NT2/D1 (cell line): ENCODE data around the gene SCG5.

ENCODE experiments used
- DNase-seq: peaks from one replicate; pipeline ENCODE4 v3.0.0-alpha.2; 2011; ENCODE audit warnings: low read depth, low spot score
- H3K27me3 ChIP-seq: 2 replicates; pipeline ENCODE4 v1.6.0; 2011; ENCODE audit warnings: mild to moderate bottlenecking; ENCODE audit not compliant: insufficient read length, insufficient read depth
- H3K36me3 ChIP-seq: 2 replicates; pipeline ENCODE4 v1.6.1; 2011; ENCODE audit warnings: mild to moderate bottlenecking, low read length, mixed read lengths; ENCODE audit not compliant: insufficient read depth, insufficient read length
- H3K4me1 ChIP-seq: 2 replicates; pipeline ENCODE4 v1.5.1; 2011; ENCODE audit not compliant: insufficient read depth, insufficient read length
- H3K4me3 ChIP-seq: 2 replicates; pipeline ENCODE4 v1.5.1; 2011; ENCODE audit warnings: low read depth; ENCODE audit not compliant: insufficient read length
- H3K9ac ChIP-seq: 2 replicates; pipeline ENCODE4 v1.6.0; 2011; ENCODE audit warnings: low read depth; ENCODE audit not compliant: insufficient read length
- H3K9me3 ChIP-seq: 2 replicates; pipeline ENCODE4 v1.5.1; 2011; ENCODE audit warnings: mild to moderate bottlenecking, low read length; ENCODE audit not compliant: insufficient read depth
- SUZ12 ChIP-seq: IDR thresholded peaks from 2 replicates; pipeline ENCODE4 v1.6.1; 2011; ENCODE audit not compliant: insufficient read length, insufficient read depth; ENCODE audit errors: extremely low read depth
- YY1 ChIP-seq: IDR thresholded peaks from 2 replicates; pipeline ENCODE4 v1.6.1; 2011; ENCODE audit not compliant: insufficient read length, insufficient read depth
- ZNF274 ChIP-seq: IDR thresholded peaks from 2 replicates; pipeline ENCODE4 v1.6.1; 2011; ENCODE audit warnings: mild to moderate bottlenecking, low read depth, low read length

SCG5 gene

GRCh38 chr15:32718821-32719716, 77.6 kb downstream of the SCG5 start:
- H3K9ac ChIP-seq: peak overlapping the region; percentile 32
- peak overlapping the region; percentile 66 for H3K4me3 ChIP-seq
- peaks cover 2% of the 10 kb centered on the region for H3K36me3 ChIP-seq
- DNase-seq: no peak
- no peaks in the 10 kb centered on the region for H3K4me1 ChIP-seq
- TF ChIP-seq YY1: no peak
- peak; percentile 83 for TF ChIP-seq SUZ12
- H3K27me3 ChIP-seq: peaks cover 64% of the 10 kb centered on the region
- no peaks in the 10 kb centered on the region for H3K9me3 ChIP-seq

DNA sequence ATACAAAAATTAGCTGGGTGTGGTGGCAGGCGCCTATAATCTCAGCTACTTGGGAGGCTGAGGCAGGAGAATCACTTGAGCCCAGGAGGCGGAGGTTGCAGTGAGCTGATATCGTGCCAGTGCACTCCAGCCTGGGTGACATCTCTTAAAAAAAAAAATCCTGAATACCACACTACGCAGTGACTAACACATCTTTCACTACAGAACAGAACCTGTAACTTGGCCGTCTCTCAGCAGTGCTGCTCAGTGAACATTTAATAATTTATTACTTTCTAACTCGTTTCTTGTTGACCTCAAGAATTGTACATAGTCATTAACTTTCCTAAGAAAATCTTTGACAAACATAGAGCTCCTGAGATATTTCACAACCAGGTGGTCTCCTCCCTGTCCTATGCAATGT, 80.1 kb downstream of the SCG5 start:
- Histone ChIP-seq H3K4me1 (no peaks in the 10 kb centered on the region), H3K4me3 (no peak overlapping the region), H3K27me3 (peaks cover 42% of the 10 kb centered on the region), H3K36me3 (peaks cover 2% of the 10 kb centered on the region), H3K9ac (no peak overlapping the region), H3K9me3 (no peaks in the 10 kb centered on the region)
- DNase-seq: no peak
- TF ChIP-seq ZNF274: no peak
- no peak for TF ChIP-seq SUZ12
- TF ChIP-seq YY1: no peak

DNA sequence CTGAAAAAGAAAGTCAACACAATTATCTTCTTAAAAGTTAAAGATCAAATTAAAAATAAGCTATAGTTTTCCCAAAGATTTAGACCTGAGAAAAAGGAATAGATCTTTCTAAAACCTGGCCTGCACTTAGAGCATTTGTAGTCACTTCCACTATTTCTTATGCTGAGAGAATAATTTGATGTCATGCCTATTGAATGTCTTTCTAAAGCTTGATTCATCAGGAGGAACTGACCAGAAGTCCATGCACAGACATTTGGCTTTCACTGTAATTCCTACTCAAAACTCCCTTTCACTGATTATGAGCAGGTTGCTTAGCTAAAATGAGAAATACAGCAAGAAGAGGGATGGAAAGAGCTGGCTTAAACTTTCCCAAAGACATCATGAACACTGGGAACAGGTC, 80.6 kb downstream of the SCG5 start:
- TF ChIP-seq YY1 (no peak), ZNF274 (no peak), SUZ12 (no peak)
- H3K4me3 ChIP-seq: no peak overlapping the region
- H3K4me1 ChIP-seq: no peaks in the 10 kb centered on the region
- no peaks in the 10 kb centered on the region for H3K9me3 ChIP-seq
- no peak for DNase-seq
- H3K27me3 ChIP-seq: peaks cover 36% of the 10 kb centered on the region
- no peak overlapping the region for H3K9ac ChIP-seq
- peaks cover 2% of the 10 kb centered on the region for H3K36me3 ChIP-seq

DNA sequence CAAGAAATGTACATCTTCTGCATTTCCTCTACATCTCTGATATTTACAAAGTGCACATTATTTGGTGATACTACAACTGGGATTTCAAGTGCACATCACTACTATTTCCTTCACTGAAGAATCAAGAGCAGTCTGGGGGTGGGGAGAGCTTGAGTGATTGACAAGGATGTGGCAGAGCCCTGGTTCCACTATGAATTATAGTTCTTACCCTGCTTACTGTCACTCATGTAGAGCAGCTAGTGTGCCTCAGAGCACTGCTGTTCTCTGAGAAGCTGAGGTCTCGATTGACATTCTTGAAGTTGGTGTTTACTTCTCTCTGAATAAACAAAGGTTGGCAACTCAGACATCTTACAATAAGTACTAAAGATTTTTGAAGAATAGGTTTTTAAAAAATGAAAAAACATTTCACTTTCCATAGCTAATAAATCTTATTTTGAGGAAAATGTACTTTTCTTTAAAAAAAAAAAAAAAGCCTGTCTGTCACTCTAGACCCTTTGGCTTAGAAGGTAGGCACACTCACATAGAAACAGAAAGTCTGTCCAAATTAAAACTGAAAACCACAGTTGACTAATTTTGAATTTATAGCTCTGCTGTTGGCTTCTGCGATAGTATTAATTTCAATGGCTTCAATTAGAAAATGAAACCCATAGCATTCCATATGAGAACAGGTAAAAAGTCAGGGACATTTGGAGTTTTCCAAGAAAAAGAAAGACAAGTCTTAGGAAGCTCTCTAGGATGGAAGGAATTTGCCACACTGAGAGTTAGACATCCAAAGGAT, 81.8 kb downstream of the SCG5 start:
- Histone ChIP-seq H3K36me3 (peaks cover 2% of the 10 kb centered on the region), H3K4me3 (no peak overlapping the region), H3K4me1 (no peaks in the 10 kb centered on the region), H3K9ac (no peak overlapping the region), H3K27me3 (peaks cover 25% of the 10 kb centered on the region), H3K9me3 (no peaks in the 10 kb centered on the region)
- TF ChIP-seq SUZ12 (no peak), ZNF274 (no peak), YY1 (no peak)
- no peak for DNase-seq

DNA sequence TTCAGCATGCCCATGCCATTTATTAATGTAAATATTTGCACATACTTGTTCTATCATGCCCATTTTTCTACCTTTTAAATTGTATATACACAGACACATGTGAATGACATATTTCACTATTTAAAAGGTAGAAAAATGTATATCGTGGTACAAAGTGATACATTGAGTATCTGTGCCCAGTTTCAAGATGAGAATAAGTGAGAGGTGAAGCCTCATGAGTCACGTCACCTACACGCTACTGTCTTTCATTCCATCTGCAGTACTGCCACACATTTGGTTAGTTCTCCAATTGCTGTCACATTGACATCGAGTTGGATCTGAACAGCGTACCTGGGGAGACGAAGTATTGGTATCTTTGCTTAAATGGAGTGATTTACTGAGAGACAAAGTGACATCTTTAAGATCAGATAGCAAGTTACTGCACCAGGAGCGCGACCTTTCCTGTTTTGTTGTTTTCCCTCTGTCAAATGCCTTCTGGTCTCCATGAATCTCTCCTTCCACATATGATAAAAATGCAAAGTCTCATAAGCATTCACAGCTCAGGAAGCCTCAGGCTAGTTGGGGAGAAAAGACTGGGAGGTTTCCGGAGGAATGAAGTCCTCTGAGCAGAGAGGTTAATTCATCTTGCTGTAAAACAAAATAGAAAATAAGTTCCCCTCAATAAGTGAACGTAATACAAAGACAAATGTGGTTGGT, 88.3 kb downstream of the SCG5 start:
- TF ChIP-seq ZNF274 (no peak), YY1 (no peak), SUZ12 (no peak)
- H3K36me3 ChIP-seq: peaks cover 23% of the 10 kb centered on the region
- no peaks in the 10 kb centered on the region for H3K27me3 ChIP-seq
- H3K4me3 ChIP-seq: no peak overlapping the region
- no peak for DNase-seq
- H3K4me1 ChIP-seq: no peaks in the 10 kb centered on the region
- no peaks in the 10 kb centered on the region for H3K9me3 ChIP-seq
- H3K9ac ChIP-seq: no peak overlapping the region

GRCh38 chr15:32730677-32731654, 89.5 kb downstream of the SCG5 start:
- Histone ChIP-seq H3K4me3 (no peak overlapping the region), H3K36me3 (peaks cover 23% of the 10 kb centered on the region), H3K9me3 (no peaks in the 10 kb centered on the region), H3K9ac (no peak overlapping the region), H3K27me3 (no peaks in the 10 kb centered on the region), H3K4me1 (no peaks in the 10 kb centered on the region)
- TF ChIP-seq YY1 (no peak), SUZ12 (no peak), ZNF274 (no peak)
- DNase-seq: no peak
